ENCODE measurements around the gene DENND6B.
A peak's percentile ranks its signal among the peaks of the same experiment; 100 is the strongest.
"Not testable (repeated sequence)": the region's sequence is repeated elsewhere in the genome, so short reads cannot be mapped to it uniquely, and the experiment has no call there.

The DENND6B gene, protein sequence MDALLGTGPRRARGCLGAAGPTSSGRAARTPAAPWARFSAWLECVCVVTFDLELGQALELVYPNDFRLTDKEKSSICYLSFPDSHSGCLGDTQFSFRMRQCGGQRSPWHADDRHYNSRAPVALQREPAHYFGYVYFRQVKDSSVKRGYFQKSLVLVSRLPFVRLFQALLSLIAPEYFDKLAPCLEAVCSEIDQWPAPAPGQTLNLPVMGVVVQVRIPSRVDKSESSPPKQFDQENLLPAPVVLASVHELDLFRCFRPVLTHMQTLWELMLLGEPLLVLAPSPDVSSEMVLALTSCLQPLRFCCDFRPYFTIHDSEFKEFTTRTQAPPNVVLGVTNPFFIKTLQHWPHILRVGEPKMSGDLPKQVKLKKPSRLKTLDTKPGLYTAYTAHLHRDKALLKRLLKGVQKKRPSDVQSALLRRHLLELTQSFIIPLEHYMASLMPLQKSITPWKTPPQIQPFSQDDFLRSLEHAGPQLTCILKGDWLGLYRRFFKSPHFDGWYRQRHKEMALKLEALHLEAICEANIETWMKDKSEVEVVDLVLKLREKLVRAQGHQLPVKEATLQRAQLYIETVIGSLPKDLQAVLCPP

DNA sequence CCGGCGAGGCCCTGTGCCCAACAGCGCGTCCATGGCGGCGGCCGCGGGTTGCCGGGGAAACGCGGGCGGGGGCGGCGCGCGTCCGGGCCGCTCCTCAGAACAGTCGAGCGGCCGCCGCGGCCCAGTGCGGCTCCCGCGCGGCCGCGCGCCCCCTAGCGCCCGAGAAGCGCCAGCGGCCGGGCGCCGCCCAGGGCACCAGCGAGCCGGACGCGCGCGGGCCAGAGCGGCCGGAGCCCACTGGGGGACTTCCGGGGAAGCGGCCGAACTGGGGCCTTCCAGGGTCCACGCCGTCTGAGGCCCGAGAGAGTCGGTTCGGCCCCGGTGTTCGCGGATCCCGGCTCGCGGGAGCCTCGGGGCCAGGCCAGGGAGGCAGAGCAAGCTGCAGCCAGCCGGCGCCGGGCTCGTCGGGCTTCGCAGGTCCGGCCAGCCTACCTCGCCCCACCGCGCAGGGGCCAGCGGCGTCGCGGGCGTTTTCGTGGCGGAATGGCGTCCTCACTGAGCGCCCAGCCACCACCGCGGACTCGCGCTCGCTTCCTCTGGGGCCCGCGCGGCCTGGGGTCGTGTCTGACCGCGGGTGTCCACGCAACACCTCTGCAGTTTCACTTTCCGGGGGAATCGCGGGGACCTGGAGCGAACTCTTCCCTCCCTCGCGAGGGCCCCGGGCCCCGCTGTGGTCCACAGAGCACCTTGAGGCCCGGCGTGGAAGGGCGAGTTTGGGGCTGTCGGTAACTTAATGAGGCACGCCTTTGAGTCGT lies at the start of gene DENND6B:
Gene DENND6B (minus strand): TSS at position 57 of the 755 bp plus-strand sequence. CDS start 24 bp downstream, at position 33.
- DNase-seq (ENCODE audit: low spot score), result peak; percentile 86

DNA sequence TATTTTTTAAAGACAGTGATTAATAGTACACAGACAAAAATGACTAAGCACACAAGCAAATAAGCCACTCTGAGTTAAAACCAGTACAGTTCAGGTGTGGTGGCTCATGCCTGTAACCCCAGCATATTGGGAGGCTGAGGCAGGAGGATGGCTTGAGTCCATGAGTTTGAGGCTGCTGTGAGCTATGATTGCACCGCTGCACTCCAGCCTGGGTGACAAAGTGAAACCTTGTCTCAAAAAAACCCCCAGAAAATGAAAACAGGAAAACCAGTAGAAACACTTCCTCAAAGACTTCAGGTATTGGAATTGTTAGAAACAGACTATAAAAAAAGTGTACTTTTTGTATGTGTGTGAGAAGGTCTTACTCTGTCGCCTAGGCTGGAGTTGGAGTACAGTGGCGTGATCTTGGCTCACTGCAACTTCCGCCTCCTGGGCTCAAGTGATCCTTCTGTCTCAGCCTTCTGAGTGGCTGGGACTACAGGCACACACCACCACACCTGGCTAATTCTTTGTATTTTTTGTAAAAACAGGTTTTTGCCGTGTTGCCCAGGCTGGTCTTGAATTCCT lies 49.4 kb upstream of the DENND6B start:
- DNase-seq (ENCODE audit: low spot score), result no peak

DNA sequence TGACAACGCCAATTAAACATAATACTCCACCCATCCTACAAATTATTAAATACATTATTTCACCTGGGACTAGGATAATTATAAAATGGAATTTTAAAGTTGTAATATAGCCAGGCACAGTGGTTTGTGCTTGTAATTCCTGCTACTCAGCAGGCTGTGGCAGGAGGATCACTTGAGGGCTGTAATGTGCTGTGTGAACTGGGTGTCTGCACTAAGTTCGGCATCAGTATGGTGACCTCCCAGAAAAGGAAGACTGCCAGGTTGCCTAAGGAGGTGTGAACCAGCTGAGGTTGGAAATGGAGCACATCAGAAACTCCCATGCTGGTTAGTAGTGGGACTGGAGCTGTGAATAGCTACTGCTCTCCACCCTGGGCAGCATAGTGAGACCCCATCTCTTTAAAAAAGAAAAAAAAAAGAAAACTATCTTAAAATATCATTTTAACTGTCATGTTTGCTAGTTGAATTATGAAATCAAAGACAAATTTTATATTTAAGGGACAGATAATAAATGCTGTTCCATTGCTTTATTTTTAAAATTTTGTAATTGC lies 44.4 kb upstream of the DENND6B start:
- no peak for DNase-seq (ENCODE audit: low spot score)

DNA sequence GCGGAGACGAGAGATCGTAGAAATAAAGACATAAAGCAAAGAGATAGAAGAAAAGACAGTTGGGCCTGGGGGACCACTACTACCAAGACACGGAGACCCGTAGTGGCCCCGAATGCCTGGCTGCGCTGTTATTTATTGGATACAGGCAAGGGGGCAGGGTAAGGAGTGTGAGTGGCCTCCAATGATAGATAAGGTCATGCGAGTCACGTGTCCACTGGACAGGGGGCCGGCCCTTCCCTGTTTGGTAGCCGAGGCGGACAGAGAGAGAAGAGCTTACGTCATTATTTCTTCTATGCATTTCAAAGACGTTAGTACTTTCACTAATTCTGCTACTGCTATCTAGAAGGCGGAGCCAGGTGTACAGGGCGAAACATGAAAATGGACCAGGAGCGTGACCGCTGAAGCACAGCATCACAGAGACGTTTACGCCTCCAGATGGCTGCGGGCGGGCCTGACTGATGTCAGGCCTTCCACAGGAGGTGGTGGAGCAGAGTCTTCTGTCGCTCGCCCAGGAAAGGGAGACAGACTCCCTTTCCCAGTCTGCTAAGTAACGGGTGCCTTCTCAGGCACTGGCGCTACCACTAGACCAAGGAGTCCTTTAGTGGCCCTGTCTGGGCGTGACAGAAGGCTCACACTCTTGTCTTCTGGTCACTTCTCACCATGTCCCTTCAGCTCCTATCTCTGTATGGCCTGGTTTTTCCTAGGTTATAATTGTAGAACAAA lies 41.1 kb upstream of the DENND6B start:
- DNase-seq (ENCODE audit: low spot score), result no peak

DNA sequence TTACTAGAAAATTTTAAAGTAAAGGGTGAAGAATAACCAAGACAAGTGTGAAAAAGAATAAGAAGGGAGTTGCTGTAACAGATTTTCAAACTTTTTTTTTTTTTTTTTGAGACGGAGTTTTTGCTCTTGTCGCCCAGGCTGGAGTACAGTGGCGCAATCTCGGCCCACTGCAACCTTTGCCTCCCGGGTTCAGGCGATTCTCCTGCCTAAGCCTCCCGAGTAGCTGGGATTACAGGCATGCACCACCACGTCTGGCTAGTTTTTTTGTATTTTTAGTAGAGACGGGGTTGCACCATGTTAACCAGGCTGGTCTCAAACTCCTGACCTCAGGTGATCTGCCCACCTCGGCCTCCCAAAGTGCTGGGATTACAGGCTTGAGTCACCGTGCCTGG lies 37.0 kb upstream of the DENND6B start:
- DNase-seq (ENCODE audit: low spot score), result not testable (repeated sequence)

DNA sequence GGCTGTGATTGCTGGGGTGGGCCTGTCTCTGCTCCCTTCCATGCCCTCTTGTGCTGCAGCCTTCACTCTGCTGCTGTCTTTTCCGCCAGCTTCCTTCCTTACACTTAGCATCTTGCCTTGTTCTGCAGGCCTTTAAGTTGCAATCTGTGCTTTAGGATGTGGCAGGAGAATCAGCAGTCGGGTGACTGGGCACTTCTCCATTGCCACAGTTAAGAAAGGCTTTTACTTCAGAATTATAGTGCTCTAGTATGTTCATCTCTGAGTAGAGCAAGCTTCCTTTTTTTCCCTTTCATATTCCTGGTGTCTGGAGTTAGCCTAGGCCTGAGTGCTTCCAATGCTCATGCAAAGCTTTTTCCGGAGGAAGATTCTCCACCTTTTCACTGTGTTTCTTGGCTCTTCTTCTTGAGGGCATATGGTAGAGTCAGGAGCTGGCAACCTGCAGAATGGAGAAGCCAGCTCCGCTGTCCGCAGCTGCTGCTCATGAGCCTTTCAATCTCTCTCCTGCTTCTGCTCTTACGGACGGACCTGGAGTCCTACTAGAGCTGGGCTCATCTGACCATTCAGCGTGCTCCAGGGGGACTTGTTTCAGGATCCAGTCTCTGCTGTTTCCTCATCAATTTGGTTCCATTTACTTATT lies 36.5 kb upstream of the DENND6B start:
- no peak for DNase-seq (ENCODE audit: low spot score)

DNA sequence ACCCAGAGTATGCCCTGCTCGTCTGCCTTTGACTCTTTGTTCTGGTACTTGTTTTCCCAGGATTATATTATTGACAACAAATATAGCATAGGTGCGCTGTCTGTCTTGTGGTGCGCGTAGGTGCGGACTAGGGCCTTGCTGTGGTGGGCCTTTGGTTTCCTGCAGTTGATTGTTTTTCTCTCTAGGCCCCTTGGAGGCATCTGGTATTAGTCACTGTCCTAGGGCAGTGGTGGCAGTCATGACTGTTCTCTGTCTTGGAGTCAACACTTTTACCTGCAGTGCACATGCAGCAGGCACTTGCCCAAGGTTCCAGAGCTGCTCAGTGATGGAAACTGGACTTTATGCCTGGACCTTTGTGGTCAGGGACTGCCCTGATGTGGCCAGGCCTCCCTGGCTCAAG lies 34.9 kb upstream of the DENND6B start:
- DNase-seq (ENCODE audit: low spot score), result no peak

DNA sequence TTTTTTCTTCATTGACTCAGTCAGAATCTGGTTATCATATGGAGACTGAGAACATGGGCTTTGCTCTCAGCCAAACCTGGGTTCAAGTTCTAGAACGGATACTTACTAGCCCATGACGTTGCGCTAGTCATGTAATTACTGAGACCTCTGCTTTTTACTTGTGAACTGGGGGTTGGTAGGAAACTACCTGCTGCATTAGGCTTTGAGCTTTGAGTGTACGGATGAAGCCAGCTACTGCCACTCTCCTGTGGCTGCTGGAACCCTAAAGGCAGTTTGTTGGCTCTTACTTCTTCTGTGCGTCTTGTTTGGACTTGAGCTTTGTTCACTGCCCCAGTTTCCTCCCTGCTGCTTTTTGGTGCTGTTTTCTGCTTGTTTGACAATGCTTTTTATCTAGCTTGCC lies 34.4 kb upstream of the DENND6B start:
- no peak for DNase-seq (ENCODE audit: low spot score)

DNA sequence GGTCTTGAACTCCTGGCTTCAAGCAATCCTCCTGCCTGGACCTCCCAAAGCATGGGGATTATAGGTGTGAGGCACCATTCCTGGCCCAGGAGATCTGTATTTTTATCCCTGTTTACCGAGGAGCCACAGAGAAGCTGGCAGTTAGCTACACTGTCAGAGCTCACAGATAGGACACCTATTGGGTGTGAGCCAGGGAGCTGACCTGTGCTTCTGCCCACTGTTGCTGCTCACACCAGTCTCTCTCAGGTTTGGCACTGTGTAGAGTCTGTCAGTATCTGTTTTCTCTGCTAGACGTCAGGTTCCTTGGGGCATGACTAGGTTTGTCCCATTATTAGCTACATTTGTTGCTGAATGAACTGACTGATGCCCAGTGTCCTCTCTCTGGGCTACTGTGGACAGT lies 33.8 kb upstream of the DENND6B start:
- no peak for DNase-seq (ENCODE audit: low spot score)

DNA sequence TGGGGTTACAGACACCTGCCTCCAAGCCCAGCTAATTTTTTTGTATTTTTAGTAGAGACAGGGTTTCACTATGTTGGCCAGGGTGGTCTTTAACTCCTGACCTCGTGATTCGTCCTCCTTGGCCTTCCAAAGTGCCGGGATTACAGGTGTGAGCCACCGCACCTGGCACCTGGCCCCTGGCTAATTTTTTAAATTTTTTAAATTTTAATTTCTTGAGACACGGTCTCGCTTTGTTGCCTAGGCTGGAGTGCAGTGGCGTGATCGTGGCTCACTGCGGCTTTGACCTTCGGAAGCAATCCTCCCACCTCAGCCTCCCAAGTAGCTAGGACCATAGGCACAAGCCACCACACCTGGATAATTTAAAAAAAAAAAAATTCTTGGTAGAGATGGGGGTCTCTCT lies 30.9 kb upstream of the DENND6B start:
- DNase-seq (ENCODE audit: low spot score), result no peak

DNA sequence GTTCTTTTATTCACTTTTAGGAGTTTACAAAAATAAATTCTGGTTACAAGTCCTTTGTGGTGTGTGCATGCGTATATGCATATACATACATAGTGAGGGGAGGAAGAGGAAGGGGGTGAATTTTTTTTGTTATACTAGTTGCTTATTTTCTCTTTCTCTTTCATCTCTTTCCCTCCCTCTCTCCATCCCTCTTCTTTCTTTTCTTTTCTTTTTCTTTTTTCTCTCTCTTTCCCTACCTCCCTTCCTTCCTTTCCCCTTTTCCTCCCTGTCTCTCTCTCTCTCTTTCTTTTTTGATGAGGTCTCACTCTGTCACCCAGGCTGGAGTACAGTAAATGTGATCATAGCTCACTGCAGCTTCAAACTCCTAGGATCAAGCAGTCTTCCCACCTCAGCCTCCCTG lies 30.4 kb upstream of the DENND6B start:
- DNase-seq (ENCODE audit: low spot score), result no peak

DNA sequence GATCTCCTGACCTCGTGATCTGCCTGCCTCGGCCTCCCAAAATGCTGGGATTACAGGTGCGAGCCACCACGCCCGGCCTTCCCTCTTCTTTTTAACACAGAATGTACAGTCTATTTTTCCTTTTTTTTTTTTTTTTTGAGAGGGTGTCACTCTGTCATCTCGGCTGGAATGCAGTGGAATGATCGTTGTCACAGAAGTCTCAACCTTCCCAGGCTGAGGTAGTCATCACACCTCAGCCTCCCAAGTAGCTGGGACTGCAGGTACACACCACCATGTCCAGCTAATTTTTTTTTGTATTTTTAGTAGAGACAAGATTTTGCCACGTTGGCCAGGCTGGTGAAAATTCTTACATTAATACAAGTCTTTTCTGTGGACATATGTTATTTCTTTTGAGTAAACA lies 29.4 kb upstream of the DENND6B start:
- no peak for DNase-seq (ENCODE audit: low spot score)

DNA sequence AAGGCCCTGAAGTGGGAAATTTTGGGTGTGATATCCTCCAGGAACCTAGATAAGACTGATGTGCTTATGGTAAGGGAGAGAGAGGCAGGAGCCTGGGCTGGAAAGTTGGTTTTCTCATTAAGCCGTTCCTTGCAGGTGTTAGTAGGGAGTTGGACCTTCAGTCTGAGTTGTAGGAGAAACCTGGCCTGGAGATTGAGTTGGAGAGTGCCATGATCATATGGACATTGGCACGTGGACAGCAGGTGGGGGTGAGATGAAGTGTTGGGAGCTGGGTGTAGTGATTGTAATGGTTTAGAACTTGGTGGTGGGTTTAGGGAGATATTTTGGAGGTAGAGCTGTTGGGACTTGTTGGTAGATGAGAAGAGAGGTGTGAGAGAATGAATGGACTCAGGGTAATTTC lies 21.2 kb upstream of the DENND6B start:
- DNase-seq (ENCODE audit: low spot score), result no peak

DNA sequence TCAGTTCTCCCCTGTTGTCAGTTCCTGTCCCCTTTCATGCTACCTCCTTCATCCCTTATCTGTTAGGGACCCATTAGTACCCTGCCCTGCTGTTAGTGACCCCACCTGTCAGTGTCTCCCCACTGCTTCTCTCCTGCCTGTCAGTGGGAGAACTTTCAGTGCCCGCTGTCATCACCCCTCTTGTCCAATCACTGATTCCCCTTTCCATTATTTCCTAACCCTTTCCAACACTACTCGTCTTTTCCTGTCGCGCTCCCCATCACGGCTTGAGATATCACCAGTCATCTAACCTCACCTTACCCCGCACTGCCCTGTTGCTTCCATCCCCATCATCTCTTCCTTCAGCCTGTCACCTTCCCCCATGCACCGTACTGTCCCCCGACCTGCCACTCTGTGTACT lies 20.3 kb upstream of the DENND6B start:
- DNase-seq (ENCODE audit: low spot score), result no peak

DNA sequence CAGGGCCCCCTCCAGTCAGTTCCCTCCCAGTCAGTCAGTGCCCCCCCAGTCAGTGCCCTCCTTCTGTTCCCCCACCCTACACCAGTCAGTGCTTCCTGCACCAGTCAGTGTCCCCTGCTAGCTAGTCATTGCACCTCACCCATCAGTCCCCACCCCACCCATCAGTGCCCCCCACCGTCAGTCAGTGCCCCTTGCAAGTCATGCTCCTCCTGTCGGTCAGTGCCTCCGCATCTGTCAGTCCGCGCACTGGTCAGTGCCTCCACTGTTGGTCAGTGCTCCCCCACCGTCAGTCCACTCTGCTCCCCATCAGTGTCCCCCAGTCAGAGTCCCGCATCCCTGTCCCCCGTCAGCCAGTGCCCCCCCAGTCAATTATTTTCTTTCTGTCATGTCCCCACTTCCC lies 19.7 kb upstream of the DENND6B start:
- DNase-seq (ENCODE audit: low spot score), result no peak

DNA sequence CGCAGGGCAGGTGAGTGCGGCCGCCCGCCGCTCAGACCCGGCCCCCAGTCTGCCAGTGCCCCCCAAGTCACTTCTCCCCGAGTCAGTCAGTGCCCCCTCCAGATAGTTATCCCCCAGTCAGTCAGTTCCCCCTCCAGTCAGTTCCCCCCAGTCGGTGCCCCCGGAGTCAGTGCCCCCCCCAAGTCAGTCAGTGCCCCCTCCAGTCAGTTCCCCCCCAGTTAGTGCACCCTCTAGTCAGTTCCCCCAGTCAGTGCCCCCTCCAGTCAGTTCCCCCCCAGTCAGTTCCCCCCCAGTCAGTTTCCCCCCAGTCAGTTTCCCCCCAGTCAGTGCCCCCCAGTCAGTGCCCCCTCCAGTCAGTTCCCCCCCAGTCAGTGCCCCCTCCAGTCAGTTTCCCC lies 16.7 kb upstream of the DENND6B start:
- DNase-seq (ENCODE audit: low spot score), result no peak

DNA sequence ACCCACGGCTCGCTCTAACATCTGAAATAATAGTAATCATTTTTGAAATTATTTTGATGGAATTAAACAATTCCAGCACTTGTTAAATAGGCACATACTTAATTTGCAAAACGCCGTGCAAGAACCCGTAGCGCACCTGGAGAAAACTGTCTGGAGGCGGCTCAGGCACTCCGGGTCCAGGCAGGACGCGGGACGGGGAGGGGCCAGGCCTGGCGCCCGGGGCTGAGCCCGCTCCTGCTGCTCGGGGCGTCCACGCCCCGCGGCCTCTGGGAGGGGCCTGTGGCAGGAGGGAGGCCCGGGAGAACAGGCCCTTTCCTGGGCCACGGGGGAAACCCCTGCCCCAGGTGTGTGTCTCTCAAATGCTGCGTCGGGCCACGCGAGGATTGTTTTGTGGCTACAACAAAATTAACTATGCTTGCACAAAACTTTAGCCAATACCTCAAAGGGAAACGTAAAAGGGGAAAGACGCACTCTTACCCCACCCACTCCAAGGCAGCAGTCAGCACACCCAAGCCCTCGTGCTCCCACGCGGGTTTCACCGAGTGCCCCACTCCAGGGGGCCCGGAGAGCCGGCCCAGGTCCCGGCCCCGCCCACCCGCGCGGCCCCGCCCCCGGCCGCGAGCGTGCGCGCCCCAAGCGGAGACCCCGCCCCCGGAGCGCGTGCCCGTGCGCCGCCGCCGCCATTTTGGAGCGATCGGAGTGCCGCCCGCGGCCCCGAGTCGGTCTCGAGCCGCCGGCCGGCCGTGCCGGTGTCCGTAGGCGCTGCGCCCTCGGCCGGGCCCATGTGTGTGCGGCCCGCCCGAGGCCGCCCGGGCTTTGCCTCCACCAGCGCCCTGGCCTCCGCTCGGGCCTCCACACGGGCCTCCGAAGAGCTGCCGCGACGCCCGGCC lies 16.1 kb upstream of the DENND6B start, which contains the start of gene PPP6R2:
Gene PPP6R2 (plus strand): TSS at position 677 of the 890 bp plus-strand sequence. CDS start 50,582 bp downstream, outside the sequence.
- peak; percentile 78 for DNase-seq (ENCODE audit: low spot score)

DNA sequence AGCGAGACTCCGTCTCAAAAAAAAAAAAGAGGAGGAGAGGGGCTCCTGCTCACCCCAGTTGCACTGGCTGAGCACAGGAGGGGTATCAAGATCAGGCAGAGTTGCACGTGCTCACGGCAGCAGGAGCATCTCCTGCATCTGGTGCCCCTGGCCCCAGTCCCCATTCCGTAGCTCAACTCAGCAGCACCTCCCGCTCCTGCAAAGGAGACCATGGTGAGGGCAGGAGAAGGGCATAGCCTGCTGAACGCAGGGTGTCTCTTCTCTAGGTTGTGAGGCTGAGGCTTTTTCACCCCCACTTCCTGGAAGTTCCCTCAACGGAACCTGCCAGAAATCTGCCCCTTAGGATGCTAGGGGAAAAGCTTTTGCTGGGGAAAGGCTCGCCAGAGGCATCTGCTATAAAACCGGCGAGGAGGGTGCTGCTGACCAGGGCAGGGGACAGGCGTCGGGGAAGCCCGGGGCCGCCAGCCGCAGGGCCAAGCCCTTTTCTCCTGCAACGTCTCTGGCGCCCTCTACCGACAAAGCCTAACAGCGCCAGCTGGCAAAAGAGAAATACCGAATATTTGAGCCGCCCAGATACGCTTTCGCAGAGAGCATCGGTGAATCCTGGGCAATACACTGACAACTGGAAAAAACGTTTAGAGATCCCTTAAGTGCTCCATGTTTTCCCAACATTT lies 15.3 kb upstream of the DENND6B start:
- peak; percentile 88 for DNase-seq (ENCODE audit: low spot score)
